ENCODE measurements around the gene ENTPD7.
"Not testable (repeated sequence)": the region's sequence is repeated elsewhere in the genome, so short reads cannot be mapped to it uniquely, and the experiment has no call there.

The ENTPD7 gene

DNA sequence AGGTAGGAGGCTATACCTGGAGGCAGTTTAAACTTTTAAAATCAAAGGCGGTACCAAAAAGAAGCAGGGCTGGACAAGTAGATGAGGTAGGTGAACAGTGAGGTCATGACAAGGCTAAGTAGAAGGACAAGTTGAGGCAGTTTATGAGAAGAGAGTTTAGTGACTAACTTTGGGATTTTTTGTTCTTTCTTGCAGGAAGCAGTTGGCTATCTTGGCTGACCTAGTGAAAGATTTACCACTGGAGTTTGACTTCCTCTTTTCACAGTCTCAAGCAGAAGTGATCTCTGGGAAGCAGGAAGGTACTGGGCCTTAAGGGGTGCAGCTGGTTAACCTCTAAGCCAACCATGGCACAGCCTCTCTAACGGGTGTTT, 26.3 kb downstream of the ENTPD7 start:
- no peak for DNase-seq (ENCODE audit: low read depth in 2 of 2)

DNA sequence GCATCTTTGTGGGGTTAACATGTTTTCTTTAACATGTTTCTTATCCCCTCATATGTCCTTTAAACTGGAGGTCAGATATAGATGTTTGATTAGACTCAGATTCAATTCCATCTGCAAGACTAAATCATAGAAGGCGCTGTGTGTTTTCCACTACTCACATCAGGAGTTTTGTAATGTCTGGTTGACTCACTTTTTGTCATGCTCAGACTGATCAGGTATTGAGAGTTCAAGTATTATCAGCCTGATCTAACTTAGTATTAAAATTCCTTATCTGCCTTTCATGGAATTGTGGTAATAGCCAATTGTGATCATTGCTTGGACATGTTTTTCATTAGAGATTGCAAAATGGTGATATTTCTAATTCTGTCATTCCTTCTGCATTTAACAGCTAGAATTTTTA, 30.2 kb downstream of the ENTPD7 start:
- no peak for DNase-seq (ENCODE audit: low read depth in 2 of 2)

GRCh38 chr10:99693933-99694583, 34.7 kb downstream of the ENTPD7 start:
- DNase-seq (ENCODE audit: low read depth in 2 of 2): no peak

DNA sequence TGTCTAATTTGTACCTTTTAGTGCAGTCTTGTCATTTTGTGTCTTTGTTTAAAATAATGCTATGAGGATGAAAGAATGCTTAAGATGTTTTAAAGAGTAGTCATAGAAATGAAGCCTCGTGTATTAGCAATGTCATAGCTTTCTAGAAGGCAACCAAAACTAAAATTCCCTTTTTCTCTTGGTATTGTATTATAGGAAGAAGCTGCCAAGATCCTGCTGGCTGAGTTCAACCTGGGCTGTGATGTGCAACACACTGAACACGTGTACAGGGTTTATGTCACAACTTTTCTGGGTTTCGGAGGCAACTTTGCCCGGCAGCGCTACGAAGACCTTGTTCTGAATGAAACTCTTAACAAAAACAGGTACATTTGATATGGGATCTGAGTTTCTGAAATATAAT, 36.5 kb downstream of the ENTPD7 start:
- DNase-seq (ENCODE audit: low read depth in 2 of 2): no peak

GRCh38 chr10:99698504-99699080, 39.3 kb downstream of the ENTPD7 start:
- no peak for DNase-seq (ENCODE audit: low read depth in 2 of 2)

DNA sequence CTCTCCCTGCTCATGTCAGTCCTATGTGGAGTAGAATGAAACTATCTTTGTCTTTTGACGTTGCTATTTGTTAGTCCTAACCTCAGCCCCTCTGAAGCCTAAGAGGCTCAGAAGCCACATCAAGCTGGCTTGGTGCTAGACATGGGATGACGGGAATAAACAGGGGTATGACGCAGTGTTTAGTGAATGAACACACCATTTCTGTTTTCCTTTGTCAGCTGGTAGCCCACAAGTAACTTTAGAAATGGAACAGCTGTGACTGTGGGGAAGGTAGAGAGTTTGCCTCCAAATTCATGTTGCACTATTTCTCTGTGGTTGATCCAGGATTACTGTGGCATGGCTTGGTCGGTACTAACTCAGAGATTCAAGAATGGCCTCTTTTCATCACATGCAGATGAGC, 41.3 kb downstream of the ENTPD7 start:
- DNase-seq (ENCODE audit: low read depth in 2 of 2): no peak

DNA sequence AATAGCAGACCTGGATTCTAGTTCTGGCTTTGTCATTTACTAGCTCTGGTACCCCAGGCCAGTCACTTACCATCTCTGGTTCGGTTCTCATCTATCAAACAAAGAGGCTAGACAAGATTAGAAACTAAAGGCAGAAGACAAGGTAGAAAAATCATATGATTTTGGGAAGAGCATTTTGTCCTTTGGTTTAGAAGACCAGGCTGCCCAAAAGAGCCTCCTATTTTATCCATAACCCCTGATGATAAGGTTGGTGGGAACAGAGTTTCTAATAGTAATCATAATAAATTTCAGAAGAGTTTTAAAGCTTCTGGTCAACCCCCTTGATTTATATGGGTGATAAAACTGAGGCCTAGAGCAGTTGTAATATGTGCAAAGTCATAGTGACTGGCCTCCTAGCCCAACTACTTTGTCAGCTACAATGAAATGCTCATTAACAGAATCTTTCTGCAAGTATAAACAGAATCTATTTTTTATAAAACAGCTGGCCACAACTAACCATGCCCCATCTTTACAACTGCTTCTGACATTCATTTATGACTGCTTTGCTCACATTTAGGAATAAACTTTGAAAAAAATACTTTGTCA, 49.2 kb downstream of the ENTPD7 start:
- no peak for DNase-seq (ENCODE audit: low read depth in 2 of 2)

DNA sequence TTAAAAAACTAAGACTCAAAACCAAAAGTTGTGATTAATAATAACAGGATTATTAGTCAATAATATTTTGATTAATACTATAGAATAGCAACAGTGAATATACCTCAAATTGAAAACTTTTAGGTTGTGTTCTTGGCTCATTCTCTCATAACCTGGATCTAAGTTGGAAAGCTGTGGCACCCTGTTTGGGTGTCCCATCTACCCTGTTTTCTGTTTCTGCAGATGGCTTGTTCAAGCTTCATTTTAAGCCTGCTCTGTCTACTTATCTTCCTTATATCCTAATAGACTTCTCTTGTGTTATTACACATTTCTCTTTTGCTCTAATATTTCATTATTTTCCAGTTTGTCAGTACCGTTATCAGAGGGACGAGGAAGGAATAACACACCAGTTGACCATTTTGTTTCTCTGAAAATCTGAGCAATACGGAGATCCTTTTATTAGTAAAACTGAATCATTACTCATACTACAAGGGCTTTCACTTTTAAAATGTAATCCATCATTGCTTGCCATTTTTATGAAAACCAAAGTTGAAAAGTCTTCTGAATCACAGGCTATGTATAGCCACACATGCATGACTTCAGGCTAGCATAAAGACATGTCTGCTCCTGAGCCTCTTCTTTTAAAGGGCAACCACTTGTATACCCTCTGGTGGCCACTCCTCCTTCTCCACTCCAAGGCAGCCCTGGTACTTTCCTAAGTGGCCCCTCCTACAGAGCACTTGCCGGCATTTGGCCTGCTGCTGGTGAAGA, 50.3 kb downstream of the ENTPD7 start:
- DNase-seq (ENCODE audit: low read depth in 2 of 2): no peak

- no peak for DNase-seq (ENCODE audit: low read depth in 2 of 2)
Observed at GRCh38 chr10:99711129-99711719, 51.9 kb downstream of the ENTPD7 start.

DNA sequence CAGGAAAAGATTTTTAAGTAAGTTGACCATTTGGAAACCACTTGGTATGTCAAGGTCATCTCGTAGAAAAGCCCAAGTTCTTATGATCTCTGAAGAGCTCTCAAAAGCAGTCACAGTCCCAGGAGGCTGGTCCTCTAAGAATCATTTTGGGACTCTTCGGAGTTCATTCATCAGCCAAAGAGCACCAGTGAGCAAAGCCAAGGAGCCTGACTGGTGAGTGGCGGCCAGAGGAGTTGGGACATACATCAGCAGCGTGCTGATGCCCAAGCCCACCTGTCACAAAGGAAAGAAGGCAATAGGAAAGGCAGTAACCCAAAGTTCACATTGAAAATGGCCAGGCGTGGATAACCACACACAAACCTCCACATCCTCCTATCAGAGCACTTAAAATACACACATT, 55.1 kb downstream of the ENTPD7 start:
- DNase-seq (ENCODE audit: low read depth in 2 of 2): no peak

GRCh38 chr10:99720387-99720786, 61.1 kb downstream of the ENTPD7 start:
- no peak for DNase-seq (ENCODE audit: low read depth in 2 of 2)

DNA sequence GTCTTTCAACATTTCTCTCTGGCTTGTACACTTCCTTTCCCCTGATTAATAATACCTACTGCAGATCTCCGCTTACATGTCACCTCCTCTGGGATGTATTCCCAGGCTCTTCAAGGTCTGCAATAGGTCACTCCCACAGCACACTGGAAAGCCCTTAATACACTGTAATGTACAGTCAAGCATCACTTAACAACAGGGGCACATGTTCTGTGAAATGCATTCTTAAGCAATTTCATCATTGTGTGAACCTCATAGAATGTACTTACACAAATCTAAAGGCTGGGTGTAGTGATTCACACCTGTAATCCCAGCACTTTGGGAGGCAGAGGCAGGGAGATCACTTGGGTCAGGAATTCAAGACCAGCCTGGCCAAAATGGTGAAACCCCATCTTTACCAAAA, 70.7 kb downstream of the ENTPD7 start:
- no peak for DNase-seq (ENCODE audit: low read depth in 2 of 2)

DNA sequence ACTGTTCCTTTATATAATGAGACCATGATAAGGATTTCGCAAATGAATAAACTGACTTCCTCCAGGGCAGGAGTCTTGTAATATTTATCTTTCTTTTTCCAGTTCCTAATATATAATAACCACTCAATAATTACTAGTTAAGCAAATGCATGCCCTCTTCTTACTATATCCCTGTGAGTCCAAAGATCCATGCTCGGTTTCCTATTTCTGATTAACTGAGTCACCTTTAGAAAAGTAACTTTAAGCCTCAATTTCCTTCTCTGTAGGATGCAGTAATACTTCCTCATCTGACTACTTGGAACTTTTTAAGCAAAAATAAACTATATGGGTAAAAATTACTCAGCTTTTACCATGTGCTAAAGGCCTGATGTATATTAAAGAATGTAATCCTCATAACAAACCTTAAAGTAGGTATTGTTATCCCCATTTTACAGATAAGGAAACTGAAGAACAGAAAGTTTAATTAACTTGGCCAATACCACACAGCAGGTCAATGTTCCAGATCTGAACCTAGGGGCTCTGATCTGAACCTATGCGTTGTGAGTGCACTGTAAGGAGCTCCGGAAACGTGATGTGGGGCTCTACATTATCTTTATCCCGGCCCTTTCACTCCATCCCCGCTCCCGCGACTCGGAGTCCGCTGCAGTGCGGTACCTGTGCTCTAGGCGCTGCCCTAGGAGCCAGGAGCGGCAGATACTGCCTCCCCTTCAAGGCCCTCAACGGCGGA, 72.2 kb downstream of the ENTPD7 start:
- DNase-seq (ENCODE audit: low read depth in 2 of 2): no peak

GRCh38 chr10:99732033-99732842, 72.9 kb downstream of the ENTPD7 start, which contains the start of the genes COX15 and CUTC:
Gene COX15, minus strand, starts transcription at chr10:99732127. Its CDS starts 78 bp downstream, at chr10:99732049.
Gene CUTC, plus strand, starts transcription at chr10:99732234. Its CDS starts 115 bp downstream, at chr10:99732349.
- DNase-seq (ENCODE audit: low read depth in 2 of 2): peak; percentile 91 to 93

GRCh38 chr10:99733366-99733765, 74.1 kb downstream of the ENTPD7 start:
- no peak for DNase-seq (ENCODE audit: low read depth in 2 of 2)

GRCh38 chr10:99734111-99734510, 74.8 kb downstream of the ENTPD7 start:
- DNase-seq (ENCODE audit: low read depth in 2 of 2): not testable (repeated sequence)

DNA sequence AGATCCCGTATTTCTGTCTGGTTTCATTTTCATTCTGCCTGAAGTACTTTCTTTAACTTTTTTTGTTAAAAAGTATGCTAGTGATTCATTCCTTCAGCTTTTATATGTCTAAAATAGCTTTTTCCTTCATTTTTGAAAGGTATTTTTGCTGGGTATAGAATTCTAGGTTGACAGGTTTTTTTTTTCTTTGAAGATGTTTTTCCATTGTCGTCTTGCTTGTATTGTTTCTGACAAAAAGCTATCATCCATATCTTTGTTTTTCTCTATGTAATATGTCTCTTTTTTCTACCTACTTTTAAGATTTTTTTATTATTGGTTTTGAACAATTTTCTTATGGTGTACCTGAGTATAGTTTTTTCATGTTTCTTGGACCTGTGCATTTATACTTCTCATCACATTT, 81.0 kb downstream of the ENTPD7 start:
- no peak for DNase-seq (ENCODE audit: low read depth in 2 of 2)

DNA sequence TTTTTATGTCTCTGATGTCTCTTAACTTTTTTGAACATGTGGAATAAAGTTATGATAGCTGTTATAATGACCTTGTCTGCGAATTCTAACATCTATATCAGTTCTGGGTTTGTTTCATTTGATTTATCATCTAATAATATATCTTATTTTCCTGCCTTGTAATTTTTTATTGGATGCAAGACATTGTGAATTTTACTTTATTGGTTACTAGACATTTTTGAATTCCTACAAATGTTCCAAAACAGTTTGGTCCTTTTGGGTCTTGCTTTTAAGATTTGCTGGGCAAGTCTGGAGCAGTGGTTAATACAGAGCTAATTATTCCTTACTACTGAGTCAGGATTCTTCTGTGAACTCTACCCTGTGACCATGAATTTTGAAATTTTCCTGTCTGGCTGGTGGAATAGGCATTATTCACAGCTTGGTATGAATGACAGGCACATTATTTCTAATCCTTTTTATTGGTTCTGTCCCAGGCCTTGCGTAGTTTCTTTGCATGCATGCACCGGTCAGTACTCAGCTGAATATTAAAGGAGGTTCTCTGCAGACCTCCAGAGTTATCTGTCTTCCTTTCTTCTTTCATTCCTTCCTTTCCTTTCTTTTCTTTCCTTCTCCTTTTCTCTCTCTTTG, 81.7 kb downstream of the ENTPD7 start:
- no peak for DNase-seq (ENCODE audit: low read depth in 2 of 2)

GRCh38 chr10:99742254-99742653, 82.9 kb downstream of the ENTPD7 start:
- DNase-seq (ENCODE audit: low read depth in 2 of 2): no peak

GRCh38 chr10:99742701-99743100, 83.4 kb downstream of the ENTPD7 start:
- no peak for DNase-seq (ENCODE audit: low read depth in 2 of 2)

Measured in stimulated activated CD4-positive, alpha-beta T cell treated with anti-CD3 and anti-CD28 coated beads, Interleukin-12 subunit alpha, Interleukin-12 subunit beta, amount 100 ng/mL, for 24 hours (primary cell).